ACHN (cell line): Measurements from ENCODE around the gene CCDC50.
A peak's percentile ranks its signal among the peaks of the same experiment; 100 is the strongest.

ENCODE experiments used
- DNase-seq: peaks from one replicate; pipeline ENCODE4 v3.0.0-alpha.2; 2015
- in situ Hi-C: cut with HindIII; loops from 2 replicates; pipeline ENCODE4 v1.10.0; 2017; ENCODE audit warnings: low sequenced_read_pairs, low pct_ligation_motif_present, low pct_unique_long_range_greater_than_20kb

The CCDC50 gene

DNA sequence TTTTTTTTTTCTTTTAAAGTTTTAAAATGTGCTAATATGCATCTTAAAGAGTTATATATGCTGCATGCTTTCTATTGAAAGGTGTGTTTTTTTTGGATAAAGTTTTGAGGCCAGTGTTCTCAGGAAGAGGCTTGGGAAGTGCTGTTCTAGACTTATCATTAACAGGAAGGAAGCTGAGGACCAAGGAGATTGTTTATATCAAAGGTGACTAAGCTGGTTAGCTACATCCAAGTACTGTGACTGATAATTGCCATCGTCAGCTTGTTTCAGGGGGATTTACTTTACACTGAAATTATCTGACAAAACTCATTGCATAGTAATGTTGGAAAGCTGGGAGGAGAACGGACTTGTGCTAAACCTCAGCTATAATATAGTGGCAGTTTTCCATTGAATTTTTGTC is 37.5 kb downstream of the CCDC50 start:
- in situ Hi-C loops: no loop called here
- DNase-seq: no peak

DNA sequence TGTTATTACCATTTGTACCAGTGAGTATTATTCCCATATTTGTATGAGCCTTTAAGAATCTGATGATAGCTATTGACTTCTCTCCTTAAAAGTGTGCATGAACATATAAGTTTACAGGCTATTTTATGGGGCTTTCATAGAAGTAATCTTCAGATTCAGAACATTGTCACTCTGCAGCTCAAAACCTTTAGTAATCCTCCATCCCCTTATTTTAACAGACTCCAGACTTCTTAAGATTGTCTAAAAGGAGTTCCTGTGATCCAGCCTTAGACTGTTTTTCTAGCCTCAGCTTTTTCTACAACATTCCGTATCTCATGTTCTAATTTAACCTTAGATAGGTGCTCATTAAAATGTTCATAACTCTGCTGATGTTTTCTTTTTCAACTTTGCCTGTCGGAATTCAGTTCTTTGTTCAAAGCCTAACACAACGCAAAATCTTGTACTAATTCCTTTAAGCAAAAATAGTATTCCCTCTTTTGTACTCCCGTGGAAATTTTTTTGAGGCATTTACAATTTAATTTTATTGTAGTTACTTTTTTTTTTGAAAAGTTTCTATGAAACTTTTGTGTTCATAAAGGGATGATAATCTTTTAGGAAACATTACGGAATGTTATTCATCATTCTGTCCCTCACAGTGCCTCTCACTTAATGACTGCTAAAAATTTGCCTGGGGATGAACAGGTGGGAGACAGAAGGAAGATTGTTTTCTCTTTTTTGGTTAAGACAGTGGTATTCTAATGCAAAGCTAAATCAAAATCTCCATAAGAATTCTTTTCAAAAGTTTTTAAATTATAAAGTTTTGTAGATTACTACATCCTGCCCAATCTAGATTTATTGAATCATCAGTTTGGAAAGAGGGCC is 39.8 kb downstream of the CCDC50 start:
- in situ Hi-C loops: no loop called here

DNA sequence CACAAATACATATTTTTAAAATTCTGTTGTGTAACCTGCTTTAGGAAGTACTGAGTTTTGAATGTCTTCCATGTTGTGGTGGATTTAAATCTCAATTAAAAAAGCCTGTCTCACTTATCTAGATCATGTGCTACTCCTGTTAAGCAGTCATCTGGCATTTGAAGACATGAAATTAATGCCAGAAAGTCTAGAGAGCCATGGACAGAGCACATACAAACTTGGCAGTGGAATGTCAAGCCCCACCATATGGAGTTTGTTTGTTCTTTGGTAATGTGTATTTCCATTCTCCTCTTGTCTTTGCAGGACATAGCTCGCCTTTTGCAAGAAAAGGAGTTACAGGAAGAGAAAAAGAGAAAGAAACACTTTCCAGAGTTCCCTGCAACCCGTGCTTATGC is 40.4 kb downstream of the CCDC50 start:
- in situ Hi-C loops: no loop called here
- DNase-seq: no peak

More for the DNA sequence above, 39.8 kb downstream of the CCDC50 start:
- no peak for DNase-seq

DNA sequence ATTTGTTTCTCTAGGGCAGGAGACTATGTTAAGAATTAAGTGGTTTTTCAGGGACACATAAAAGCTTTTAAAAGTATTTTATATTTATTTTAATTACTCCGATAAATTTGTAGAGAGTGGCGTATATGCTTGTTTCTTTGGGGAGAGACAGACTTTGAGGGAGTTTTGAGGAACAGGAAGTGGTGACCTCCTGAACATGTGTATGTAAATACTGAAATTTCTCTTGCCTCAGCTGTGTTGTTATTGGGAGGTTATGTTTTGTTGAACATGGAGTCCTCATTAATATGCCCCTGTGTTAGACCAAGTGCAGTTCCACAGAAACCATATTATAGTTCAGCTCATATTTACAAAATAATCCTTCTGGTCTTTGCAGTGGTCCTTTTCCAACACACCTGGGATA is 42.9 kb downstream of the CCDC50 start:
- in situ Hi-C loops: no loop called here
- no peak for DNase-seq

DNA sequence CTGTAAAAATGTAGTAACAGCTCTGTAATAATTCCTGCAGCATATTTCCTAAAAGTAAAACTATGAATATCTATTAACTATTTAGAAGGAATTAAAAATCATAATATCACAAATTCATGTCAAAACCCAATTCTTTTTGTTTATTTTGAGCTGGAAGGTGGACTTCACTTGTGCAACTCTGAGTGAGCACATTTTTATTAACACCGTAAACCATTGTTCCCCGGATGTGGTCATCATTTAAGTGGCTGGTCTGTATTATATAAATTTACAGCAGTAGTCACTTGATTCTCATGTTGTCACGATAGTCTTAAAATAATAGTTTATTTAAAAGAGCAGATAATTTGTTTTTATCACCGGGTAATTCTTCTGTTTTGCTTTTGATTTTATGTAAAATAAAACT is 44.1 kb downstream of the CCDC50 start:
- in situ Hi-C loops: no loop called here
- no peak for DNase-seq

DNA sequence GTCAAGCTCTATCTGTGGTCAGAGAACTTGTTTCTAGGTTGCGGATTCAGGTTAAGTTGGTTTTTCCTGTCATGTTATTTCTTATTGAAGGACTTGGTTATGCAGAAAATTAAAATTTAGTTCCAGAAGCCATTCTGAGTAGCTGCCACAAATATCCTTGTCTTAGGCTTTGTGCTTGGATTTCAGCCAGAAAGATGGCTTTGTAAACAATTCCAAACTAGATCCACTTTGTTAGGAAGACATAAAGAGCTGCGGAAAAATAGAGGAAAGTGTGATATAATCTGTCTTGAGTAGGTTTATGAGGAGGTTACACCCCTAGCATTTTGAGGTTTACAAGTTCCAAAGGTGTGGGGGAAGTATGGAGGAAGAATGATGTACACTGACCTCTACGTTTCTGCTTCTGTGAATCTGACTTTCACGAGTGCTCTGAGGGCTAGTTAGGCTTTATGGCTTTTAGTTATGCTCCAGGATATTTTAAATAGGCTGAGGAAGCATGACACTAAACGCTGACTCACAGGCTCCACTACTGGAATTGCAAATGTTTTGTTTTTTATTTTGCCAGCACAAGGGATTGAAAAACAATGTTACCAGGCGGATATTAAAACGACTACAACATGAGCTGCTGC is 47.4 kb downstream of the CCDC50 start:
- peak; percentile 29 for DNase-seq
- in situ Hi-C loops: no loop called here

- in situ Hi-C loops: no loop called here
- DNase-seq: no peak
Observed at GRCh38 chr3:191378142-191378812, 49.1 kb downstream of the CCDC50 start.

DNA sequence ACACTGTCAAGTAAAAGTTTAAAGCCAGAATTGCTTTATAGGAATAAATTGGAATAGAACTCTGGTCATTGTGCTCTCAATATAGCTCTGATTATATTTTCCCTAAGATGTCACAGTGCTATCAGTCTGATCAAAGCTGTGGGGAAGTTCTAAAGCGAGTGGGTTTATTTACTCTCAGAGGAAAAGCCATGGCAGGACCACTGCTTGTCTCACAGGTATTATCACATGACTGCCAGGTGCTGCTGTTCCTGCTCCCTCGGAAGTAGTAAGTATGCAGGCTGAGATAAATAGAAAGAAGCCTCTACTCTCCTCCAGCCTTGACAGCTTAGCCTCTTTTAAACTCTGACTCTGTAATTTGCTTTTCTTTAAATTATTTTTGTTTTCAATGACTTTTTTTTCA is 50.3 kb downstream of the CCDC50 start:
- no peak for DNase-seq
- in situ Hi-C loops: no loop called here

- in situ Hi-C loops: no loop called here
- no peak for DNase-seq
Observed at GRCh38 chr3:191380001-191380400, 50.8 kb downstream of the CCDC50 start.

- no peak for DNase-seq
- in situ Hi-C loops: no loop called here
Observed at GRCh38 chr3:191381303-191381702, 52.1 kb downstream of the CCDC50 start.

DNA sequence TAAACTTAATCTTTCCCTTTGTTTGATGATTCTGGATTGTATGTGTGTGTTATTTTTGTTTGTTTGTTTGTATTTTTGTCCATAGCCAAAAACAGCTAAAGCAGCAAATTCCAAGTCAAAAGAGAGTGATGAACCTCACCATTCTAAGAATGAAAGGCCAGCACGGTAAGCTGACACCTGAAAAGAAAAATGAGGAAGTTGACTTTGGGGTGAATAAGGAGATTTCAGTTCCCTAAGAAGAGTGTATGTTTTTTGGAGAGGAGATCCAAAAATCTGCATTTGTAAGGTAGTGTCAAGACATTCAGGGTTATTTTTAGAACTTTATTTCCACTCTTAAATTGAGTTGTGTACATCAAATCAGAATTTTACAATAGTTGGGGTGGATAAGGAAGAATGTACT is 53.5 kb downstream of the CCDC50 start:
- DNase-seq: no peak
- in situ Hi-C loops: no loop called here

DNA sequence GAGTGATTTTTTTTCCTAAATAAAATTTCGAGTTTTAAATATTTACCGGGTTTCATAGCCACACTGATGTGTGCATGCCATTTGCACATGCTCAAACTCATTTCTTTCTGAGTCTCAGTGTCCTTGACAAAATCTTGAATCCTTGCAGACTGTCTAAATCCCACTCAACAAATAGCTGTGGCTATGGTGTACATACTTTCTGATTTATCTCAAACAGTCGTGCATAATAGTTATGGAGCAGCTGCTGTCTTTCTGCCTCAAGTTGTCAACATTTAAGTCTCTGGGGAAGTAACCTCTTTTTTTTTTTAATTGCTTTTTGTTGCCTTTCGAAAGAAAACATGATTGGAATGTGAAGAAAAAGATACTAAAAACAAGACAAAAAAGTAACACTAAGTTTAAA is 53.9 kb downstream of the CCDC50 start:
- DNase-seq: no peak
- in situ Hi-C loops: no loop called here

- in situ Hi-C loops: no loop called here
- no peak for DNase-seq
Observed at GRCh38 chr3:191385101-191385500, 55.9 kb downstream of the CCDC50 start.

GRCh38 chr3:191387441-191388077 is 58.4 kb downstream of the CCDC50 start:
- no peak for DNase-seq
- in situ Hi-C loops: no loop called here

DNA sequence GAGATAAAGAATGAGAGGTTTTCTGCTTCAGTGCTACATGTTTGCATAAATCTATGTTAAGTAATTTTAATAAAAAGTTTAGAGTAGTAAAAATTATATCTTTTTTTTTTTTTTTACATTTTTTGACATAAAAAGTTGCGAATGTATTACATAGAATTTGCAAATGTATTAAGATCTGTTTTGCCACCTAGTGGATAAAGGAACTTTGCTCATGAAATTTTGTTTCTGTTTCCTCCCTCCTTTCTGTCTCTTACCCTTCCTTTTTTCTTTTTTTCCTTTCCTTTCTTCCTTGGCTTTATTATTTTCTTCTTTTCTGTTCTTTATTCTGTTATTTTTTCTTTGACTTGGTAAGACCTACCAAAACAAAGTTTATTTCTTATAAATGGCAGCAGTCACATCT is 59.6 kb downstream of the CCDC50 start:
- DNase-seq: peak; percentile 11
- in situ Hi-C loops: no loop called here

GRCh38 chr3:191390580-191390979 is 61.4 kb downstream of the CCDC50 start:
- in situ Hi-C loops: no loop called here
- no peak for DNase-seq

GRCh38 chr3:191391861-191392808 is 62.9 kb downstream of the CCDC50 start:
- no peak for DNase-seq
- in situ Hi-C loops: no loop called here

- in situ Hi-C loops: no loop called here
- no peak for DNase-seq
Observed at GRCh38 chr3:191393146-191393545, 64.0 kb downstream of the CCDC50 start.
